CD4-positive, alpha-beta T cell (primary cell): ENCODE measurements around the gene MAPK8IP1. TPM values are rescaled to one million over a fixed set of nuclear protein-coding genes. Genes with fewer than 3 reads are reported as not detected.

ENCODE experiments used
- ATAC-seq: fragments of 200-7000 bp; cut with Tn5 transposase; one replicate; pipeline ENCODE4 v1.10.0; 2022; ENCODE audit warnings: mild to moderate bottlenecking; ENCODE audit not compliant: poor library complexity
- CTCF ChIA-PET: fragments of 350-600 bp; sonication (Branson Sonifier 250); formaldehyde crosslinking; loops from one replicate; lab custom pipeline; 2021; ENCODE audit warnings: antibody characterized with exemption, inconsistent platforms; lab: Charles Lee
- POLR2A ChIA-PET: fragments of 350-600 bp; sonication (Branson Sonifier 250); formaldehyde crosslinking; loops from one replicate; lab custom pipeline; 2021; ENCODE audit warnings: antibody characterized with exemption, inconsistent platforms; lab: Charles Lee
- DNase-seq, 14 experiments: peaks; one replicate each; pipeline ENCODE4 v3.0.0-alpha.2; 2013 to 2020; ENCODE audit warnings: mixed read lengths in 2 of 14
- H3K27ac ChIP-seq, 2 donors: one replicate each; pipeline versions ENCODE4 v1.5.1 to v1.7.0; 2013; ENCODE audit warnings: low read length in 2 of 2, low read depth in 1 of 2, mild to moderate bottlenecking in 1 of 2
- H3K27me3 ChIP-seq, 2 experiments: 1 replicate in 1 of 2; 2 replicates in 1 of 2; pipeline versions ENCODE4 v1.6.1 to v1.7.0; 2013; ENCODE audit warnings: low read length in 2 of 2, control low read depth in 1 of 2, mild to moderate bottlenecking in 1 of 2, moderate library complexity in 1 of 2; ENCODE audit not compliant: insufficient read depth in 2 of 2, control insufficient read depth in 1 of 2
- H3K36me3 ChIP-seq: one replicate; pipeline ENCODE4 v1.6.1; 2013; ENCODE audit warnings: low read length, control low read depth; ENCODE audit not compliant: insufficient read depth
- H3K4me1 ChIP-seq: one replicate; pipeline ENCODE4 v1.6.1; 2013; ENCODE audit warnings: low read length, control low read depth; ENCODE audit not compliant: insufficient read depth
- H3K4me3 ChIP-seq: one replicate; pipeline ENCODE4 v1.5.1; 2013; ENCODE audit warnings: mild to moderate bottlenecking, low read length, moderate library complexity
- H3K9me3 ChIP-seq, 2 experiments: 1 replicate in 1 of 2; 2 replicates in 1 of 2; pipeline versions ENCODE4 v1.6.1 to v1.7.0; 2013; ENCODE audit warnings: low read length in 2 of 2, mild to moderate bottlenecking in 2 of 2, control low read depth in 1 of 2, moderate library complexity in 1 of 2; ENCODE audit not compliant: control insufficient read depth in 1 of 2, insufficient read depth in 1 of 2
- H3K27ac Mint-ChIP-seq: one replicate; pipeline ENCODE4 v1.8.0; 2020; ENCODE audit warnings: mixed read lengths
- H3K27me3 Mint-ChIP-seq: one replicate; pipeline ENCODE4 v1.8.0; 2021; ENCODE audit warnings: mixed read lengths
- H3K36me3 Mint-ChIP-seq: one replicate; pipeline ENCODE4 v1.8.0; 2021; ENCODE audit warnings: low read depth, mixed read lengths
- H3K4me1 Mint-ChIP-seq: one replicate; pipeline ENCODE4 v1.8.0; 2021; ENCODE audit warnings: low read depth, mixed read lengths
- H3K4me3 Mint-ChIP-seq: one replicate; pipeline ENCODE4 v1.8.0; 2020; ENCODE audit warnings: mild to moderate bottlenecking, mixed read lengths
- H3K9me3 Mint-ChIP-seq: one replicate; pipeline ENCODE4 v1.8.0; 2020; ENCODE audit warnings: mixed read lengths
- intact Hi-C, 2 experiments: fragments of 100-400 bp; cut with DNase I in 1 of 2; cut with micrococcal nuclease in 1 of 2; formaldehyde crosslinking; loops; one replicate each; pipeline versions ENCODE4 v1.15.1 to v1.9.0; 2023 to 2025; cut with DNase I, micrococcal nuclease
- total RNA-seq, 174 experiments: library from RNA in 2 of 174; stranded (reverse) in 2 of 174; gene quantifications; one replicate each; pipeline ENCODE4 v1.2.3 and lab custom pipeline; 2021 to 2026
- TF ChIP-seq, protein P1 (sequence below): fragments of 200-600 bp; IDR thresholded peaks from one replicate; pipeline ENCODE4 v1.8.0; 2022; ENCODE audit warnings: antibody characterized with exemption, mild to moderate bottlenecking

The MAPK8IP1 gene
- total RNA-seq, 2 experiments from 2014 or later, result 2.3 to 2.4 TPM

DNA sequence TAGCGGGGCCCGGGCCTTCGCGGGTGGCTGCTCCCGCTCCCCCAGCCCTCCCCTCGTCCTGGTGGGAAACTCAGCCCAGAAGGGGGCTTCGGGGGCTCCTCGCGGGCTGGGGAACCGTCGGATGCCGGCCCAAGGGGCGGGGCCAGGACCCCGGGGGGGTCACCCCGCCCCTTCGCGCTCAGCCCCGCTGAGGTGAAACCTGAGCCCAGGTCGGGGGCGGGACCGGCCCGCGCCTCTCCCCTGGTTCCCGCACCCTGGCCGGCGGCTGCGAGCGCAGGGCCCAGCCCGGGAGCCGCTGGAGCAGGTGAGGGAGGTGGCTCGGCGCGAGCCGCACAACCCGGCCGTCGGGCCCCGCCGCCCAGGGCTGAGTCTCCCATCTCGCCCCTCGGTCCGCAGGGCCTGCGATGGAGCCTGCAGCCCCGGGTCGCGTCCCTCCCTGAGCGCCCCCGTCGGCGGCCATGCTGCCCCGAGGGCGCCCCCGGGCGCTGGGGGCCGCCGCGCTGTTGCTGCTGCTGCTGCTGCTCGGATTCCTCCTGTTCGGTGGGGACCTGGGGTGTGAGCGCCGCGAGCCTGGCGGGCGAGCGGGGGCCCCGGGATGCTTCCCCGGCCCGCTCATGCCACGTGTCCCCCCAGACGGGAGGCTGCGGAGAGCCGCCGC, 37.1 kb downstream of the MAPK8IP1 start, which contains the start of gene LARGE2:
Gene LARGE2, plus strand, starts transcription at position 232 of the 658 bp plus-strand sequence. Its CDS starts 227 bp downstream, at position 459.
- peaks cover 14% of the 10 kb centered on the region for H3K27me3 Mint-ChIP-seq
- peak in 6 of 14 experiments; percentile 15 to 64 (median 32) for DNase-seq
- peaks cover 0 to 3% of the 10 kb centered on the region in 2 experiments for H3K9me3 ChIP-seq
- no peak within 1 kb of the TSS for H3K27ac ChIP-seq
- H3K27ac Mint-ChIP-seq, result peak within 1 kb of the TSS; percentile 63
- TF ChIP-seq, protein P1, sequence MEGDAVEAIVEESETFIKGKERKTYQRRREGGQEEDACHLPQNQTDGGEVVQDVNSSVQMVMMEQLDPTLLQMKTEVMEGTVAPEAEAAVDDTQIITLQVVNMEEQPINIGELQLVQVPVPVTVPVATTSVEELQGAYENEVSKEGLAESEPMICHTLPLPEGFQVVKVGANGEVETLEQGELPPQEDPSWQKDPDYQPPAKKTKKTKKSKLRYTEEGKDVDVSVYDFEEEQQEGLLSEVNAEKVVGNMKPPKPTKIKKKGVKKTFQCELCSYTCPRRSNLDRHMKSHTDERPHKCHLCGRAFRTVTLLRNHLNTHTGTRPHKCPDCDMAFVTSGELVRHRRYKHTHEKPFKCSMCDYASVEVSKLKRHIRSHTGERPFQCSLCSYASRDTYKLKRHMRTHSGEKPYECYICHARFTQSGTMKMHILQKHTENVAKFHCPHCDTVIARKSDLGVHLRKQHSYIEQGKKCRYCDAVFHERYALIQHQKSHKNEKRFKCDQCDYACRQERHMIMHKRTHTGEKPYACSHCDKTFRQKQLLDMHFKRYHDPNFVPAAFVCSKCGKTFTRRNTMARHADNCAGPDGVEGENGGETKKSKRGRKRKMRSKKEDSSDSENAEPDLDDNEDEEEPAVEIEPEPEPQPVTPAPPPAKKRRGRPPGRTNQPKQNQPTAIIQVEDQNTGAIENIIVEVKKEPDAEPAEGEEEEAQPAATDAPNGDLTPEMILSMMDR, result no peak
- peaks cover 7% of the 10 kb centered on the region for H3K36me3 Mint-ChIP-seq
- peak within 1 kb of the TSS; percentile 99 for H3K4me3 Mint-ChIP-seq
- ATAC-seq, result no peak
- peak within 1 kb of the TSS; percentile 34 for H3K4me3 ChIP-seq
- H3K9me3 Mint-ChIP-seq, result no peaks in the 10 kb centered on the region
- CTCF ChIA-PET, result no interaction called here
- H3K4me1 ChIP-seq, result peaks cover 58% of the 10 kb centered on the region
- peaks cover 4 to 6% of the 10 kb centered on the region in 2 experiments for H3K27me3 ChIP-seq
- peaks cover 43% of the 10 kb centered on the region for H3K4me1 Mint-ChIP-seq
- POLR2A ChIA-PET, result no interaction called here
- no peaks in the 10 kb centered on the region for H3K36me3 ChIP-seq
- intact Hi-C loops, result no loop called here

DNA sequence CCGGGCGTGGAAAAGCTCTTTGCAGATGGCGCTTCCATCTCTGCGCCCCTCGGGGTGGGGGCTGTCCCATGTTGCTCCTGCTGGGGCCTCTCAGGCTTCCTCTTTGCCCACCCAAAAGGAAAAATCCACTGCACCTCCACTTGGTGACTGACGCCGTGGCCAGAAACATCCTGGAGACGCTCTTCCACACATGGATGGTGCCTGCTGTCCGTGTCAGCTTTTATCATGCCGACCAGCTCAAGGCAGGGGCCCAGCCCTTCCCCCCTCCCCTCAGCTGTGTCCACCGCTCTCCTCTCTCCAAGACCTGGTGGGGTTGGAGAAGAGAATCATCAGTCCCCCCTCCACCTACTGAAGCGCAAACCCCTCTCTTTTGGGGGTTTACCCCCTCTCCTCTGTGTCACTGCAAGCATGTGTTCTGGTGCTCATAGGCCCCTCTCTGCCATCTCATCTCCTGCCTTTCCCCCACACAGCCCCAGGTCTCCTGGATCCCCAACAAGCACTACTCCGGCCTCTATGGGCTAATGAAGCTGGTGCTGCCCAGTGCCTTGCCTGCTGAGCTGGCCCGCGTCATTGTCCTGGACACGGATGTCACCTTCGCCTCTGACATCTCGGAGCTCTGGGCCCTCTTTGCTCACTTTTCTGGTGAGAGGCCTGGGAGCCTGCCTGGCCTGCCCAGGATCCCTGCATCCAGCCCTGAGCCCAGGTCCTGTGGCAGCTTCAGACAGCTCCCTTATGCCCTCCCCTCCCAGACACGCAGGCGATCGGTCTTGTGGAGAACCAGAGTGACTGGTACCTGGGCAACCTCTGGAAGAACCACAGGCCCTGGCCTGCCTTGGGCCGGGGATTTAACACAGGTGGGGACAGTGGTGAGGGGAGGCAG, 38.8 kb downstream of the MAPK8IP1 start:
- Mint-ChIP-seq H3K27ac (peak overlapping the region; percentile 10), H3K9me3 (no peaks in the 10 kb centered on the region), H3K4me1 (peaks cover 27% of the 10 kb centered on the region), H3K27me3 (peaks cover 14% of the 10 kb centered on the region), H3K4me3 (peak overlapping the region; percentile 79), H3K36me3 (no peaks in the 10 kb centered on the region)
- TF ChIP-seq, protein P1, result no peak
- no peak overlapping the region for H3K27ac ChIP-seq
- H3K27me3 ChIP-seq, result peaks cover 4 to 6% of the 10 kb centered on the region in 2 experiments
- CTCF ChIA-PET, result no interaction called here
- POLR2A ChIA-PET, result interaction anchor here (1.0 kb wide), 1 partner anchor 27 kb away, joined by 5 read pairs; no protein-coding TSS in a partner anchor
- intact Hi-C loops, result no loop called here
- no peaks in the 10 kb centered on the region for H3K36me3 ChIP-seq
- H3K9me3 ChIP-seq, result peaks cover 0 to 3% of the 10 kb centered on the region in 2 experiments
- ATAC-seq (no peak), DNase-seq (peak in 2 of 14 experiments; percentile 19 to 30)
- H3K4me3 ChIP-seq, result no peak overlapping the region
- H3K4me1 ChIP-seq, result peaks cover 54% of the 10 kb centered on the region

DNA sequence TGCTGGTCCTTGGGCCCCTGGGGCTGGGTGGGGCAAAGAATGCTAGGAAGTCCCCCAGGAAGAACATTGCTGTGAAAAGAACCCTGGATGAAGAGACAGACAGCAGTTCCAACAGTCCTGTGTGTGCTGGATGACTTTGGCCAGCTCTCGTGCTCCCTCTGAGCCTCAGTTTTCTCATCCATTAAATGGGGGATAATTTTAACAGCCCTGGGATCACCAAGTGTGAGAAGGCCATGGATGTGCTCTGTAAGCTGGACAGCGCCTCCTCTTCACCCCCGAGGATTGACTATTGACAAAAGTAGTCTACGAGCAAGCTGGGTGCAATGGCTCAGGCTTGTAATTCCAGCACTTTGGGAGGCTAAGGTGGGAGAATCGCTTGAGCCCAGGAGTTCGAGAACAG, 39.5 kb downstream of the MAPK8IP1 start:
- Mint-ChIP-seq H3K27ac (peak overlapping the region; percentile 10), H3K27me3 (peaks cover 14% of the 10 kb centered on the region), H3K36me3 (peaks cover 2% of the 10 kb centered on the region), H3K9me3 (no peaks in the 10 kb centered on the region), H3K4me3 (peak overlapping the region; percentile 79), H3K4me1 (peaks cover 26% of the 10 kb centered on the region)
- ChIA-PET POLR2A (interaction anchor here (1.0 kb wide), 1 partner anchor 27 kb away, joined by 5 read pairs; no protein-coding TSS in a partner anchor), CTCF (no interaction called here)
- peaks cover 4 to 6% of the 10 kb centered on the region in 2 experiments for H3K27me3 ChIP-seq
- H3K4me3 ChIP-seq, result no peak overlapping the region
- H3K27ac ChIP-seq, result no peak overlapping the region
- DNase-seq (no peak), ATAC-seq (no peak)
- TF ChIP-seq, protein P1, result no peak
- no peaks in the 10 kb centered on the region for H3K36me3 ChIP-seq
- H3K4me1 ChIP-seq, result peaks cover 54% of the 10 kb centered on the region
- intact Hi-C loops, result no loop called here
- peaks cover 0 to 3% of the 10 kb centered on the region in 2 experiments for H3K9me3 ChIP-seq
